Activated gamma-delta T cell treated with Interleukin-2 at 50 U/mL for 16 hours (primary cell): ENCODE data around the gene LIMS1.
A peak's percentile ranks its signal among the peaks of the same experiment; 100 is the strongest.
"Not testable (repeated sequence)": the region's sequence is repeated elsewhere in the genome, so short reads cannot be mapped to it uniquely, and the experiment has no call there.

Experiments used
- DNase-seq: peaks from one replicate; pipeline ENCODE4 v3.0.0-alpha.2; 2020

The LIMS1 gene

GRCh38 chr2:108553209-108553919, 19.1 kb downstream of the LIMS1 start:
- DNase-seq: no peak

- DNase-seq: no peak
These were observed 20.3 kb downstream of the LIMS1 start for GRCh38 chr2:108554528-108554927.

GRCh38 chr2:108555572-108555971, 21.3 kb downstream of the LIMS1 start:
- no peak for DNase-seq

GRCh38 chr2:108556581-108556980, 22.3 kb downstream of the LIMS1 start:
- not testable (repeated sequence) for DNase-seq

GRCh38 chr2:108560241-108560811, 26.1 kb downstream of the LIMS1 start:
- no peak for DNase-seq

GRCh38 chr2:108560895-108561530, 26.7 kb downstream of the LIMS1 start:
- no peak for DNase-seq

DNA sequence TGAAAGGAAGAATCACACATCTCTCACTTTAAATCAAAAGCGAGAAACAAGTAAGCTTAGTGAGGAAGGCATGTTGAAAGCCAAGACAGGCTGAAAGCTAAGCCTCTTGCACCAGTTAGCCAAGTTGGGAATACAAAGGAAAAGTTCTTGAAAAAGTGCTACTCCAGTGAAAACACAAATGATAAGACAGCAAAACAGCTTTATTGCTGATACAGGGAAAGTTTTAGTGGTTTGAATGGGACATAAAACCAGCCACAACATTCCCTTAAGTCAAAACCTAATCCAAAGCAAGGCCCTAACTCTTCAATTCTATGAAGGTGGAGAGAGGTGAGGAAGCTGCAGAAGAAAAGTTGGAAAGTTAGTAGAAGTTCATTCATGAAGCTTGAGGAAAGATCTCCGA, 28.0 kb downstream of the LIMS1 start:
- DNase-seq: no peak

GRCh38 chr2:108564510-108564909, 30.2 kb downstream of the LIMS1 start:
- DNase-seq: no peak

DNA sequence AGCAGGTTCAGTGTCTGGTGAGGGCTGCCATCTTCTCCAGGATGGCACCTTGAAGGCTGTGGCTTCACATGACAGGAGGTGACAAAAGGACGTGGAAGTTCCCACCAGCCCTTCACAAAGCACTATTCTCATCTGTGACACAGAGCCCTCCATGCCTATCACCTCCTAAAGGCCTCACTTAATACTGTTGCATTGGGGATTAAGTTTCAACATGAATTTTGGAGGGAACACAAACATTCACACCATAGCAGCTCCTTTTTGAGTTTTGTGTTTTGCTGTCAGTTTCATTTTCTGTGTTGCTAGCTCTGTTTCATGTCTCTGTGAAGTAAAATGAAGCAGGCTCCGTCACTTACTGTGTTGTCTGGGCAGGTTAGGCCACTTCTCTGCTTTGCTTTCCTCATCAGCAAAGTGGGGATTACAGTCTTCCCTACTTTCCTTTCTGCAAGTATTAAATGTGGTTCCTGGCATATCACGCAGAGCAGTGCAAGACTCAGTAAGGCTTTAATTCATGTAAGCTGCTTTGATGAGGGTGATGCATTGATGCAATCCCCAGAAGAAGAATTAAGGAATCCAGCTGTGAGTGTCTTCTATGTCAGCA, 31.6 kb downstream of the LIMS1 start:
- peak; percentile 9 for DNase-seq

DNA sequence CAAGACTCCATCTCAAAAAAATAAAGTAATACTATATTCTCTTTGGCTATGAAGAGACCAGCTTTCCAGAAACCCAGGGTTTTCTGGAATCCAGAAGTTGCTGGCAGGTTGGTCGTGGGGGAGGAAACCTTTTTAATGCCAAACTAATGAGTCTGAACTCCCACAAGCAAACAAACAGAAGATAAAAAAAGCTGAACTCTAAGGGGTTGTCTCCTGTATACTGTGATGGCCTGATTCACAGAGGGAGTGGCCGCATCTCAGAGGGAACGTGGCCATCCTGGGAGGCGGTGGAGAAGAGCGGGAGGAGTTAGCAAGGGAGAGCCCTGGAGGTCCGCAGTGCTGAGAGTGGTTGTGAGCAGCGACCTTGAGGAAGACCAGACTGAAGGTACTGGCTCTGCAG, 36.1 kb downstream of the LIMS1 start:
- DNase-seq: no peak

- DNase-seq: no peak
These were observed 37.0 kb downstream of the LIMS1 start for GRCh38 chr2:108571286-108571685.

DNA sequence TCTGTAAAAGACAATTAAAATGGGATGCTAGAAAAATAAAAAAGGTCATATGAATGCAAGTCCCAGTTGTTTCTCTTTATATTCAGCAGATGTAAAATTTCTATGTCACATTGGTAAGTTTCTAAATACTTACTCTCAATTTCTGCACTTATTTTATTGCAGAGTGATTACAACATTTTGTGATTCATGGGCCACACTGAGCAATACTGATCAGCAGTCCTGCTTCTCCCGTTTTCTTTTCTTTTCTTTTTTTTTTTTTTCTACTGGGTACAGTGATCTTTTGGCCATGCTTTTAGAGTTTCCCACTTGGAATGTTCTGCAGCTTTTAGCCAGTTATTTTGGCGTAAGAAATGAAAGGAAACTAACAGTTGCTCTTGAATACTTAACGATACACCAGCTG, 38.8 kb downstream of the LIMS1 start:
- no peak for DNase-seq

DNA sequence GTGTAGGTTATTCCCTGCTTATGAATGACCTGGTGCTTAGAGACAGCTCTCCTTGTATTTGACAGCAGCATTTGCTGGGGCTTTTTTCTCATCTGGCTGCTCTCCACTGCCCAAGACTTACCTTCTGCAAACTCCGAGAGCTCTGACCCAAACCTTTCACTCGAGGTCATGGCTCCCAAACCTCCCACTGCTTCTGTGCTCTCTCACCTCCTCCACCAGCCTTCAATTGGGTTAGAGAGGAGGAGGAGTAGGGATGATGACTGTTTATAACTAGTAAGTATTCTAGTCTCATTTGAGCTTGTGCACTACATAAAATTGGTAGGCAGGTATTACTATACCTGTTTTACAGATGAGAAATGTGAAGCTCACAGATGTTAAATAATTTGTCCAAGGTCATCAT, 40.1 kb downstream of the LIMS1 start:
- DNase-seq: no peak

DNA sequence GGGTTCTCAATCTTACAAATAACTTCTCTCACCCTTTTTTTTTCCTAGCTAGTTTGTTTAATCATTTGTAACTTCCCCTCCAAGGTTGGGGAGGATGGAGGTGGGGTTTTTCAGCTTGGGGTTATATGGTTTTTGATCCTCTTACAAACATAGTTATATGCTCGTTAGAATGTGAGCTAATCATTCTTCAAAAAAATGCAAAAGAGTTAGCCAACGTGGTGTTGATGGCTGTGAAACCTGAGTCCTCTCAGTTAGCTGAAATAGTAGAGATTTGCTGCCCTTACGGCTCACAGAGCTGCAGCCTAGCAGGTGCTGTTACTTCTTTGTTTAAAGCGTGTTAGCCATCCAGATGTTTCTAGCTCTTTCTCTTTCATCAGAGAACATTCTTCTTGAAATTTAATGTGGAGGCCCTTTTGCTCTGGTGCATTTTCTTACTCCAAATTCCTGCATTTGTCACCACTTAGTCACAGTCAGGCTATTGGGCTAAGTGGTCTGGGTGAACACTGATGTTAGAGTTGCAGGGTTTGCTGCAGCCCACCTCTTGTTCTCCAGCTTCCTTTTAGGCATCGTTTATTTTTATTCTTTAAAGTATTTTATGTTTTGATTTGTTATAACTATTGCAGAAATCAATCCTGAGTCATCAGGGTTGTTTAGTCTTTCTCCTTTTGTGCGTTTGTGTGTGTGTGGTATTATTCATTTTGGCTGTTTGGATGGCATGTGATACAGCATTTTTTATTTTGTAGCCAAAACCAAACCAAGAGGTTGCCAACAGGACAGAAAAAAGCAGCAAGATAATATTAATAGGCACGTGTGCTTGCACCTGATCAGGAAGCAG, 41.1 kb downstream of the LIMS1 start:
- no peak for DNase-seq

GRCh38 chr2:108577099-108577498, 42.8 kb downstream of the LIMS1 start:
- no peak for DNase-seq

GRCh38 chr2:108579623-108580022, 45.4 kb downstream of the LIMS1 start:
- no peak for DNase-seq

GRCh38 chr2:108580050-108580449, 45.8 kb downstream of the LIMS1 start:
- DNase-seq: no peak

DNA sequence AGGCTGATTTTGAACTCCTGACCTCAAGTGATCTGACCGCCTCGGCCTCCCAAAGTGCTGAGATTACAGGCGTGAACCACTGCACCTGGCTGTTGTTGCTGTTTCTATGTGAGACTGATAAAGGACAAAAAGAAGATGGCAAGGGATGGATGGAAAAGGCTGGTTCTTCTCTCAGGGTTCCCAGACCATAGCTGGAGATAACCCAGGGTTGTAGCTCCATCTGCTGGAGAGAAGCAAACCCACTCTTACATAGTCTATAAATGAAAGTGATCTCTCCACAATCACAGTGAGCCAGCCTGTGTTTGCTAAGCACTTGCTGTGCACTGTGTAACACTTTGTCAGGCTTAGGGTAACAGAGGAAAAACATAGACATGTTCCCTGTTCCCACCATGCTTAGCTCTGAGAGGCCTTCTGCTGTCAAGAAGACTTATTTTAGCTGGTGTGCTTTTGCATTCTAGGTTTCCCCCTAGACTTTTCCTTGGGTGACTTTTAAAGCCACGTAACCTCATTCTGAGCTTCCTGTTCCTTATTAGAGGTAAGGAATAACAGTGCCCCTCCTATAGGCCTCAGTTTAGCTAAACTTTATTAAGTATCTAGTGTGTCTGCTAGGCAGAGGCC, 49.7 kb downstream of the LIMS1 start:
- DNase-seq: peak; percentile 44

DNA sequence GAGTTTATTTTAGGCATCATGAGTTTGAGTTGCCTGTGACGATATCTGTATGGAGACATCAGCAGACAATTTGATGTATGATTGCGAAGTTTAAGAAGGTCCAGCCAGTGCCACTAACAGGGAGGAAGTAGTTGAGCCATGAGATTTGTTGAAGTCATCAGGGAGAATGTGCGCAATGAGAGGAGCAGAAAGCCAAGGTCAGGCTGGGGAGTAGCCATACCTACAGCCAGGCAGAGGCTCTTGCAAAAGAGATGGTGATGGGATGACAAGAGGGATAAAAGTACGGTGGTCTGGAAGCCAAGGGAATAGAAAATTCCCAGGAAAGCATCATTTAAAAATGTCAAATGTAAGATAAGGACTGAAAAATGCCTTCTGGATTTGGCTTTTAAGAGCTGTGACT, 51.2 kb downstream of the LIMS1 start:
- DNase-seq: no peak

DNA sequence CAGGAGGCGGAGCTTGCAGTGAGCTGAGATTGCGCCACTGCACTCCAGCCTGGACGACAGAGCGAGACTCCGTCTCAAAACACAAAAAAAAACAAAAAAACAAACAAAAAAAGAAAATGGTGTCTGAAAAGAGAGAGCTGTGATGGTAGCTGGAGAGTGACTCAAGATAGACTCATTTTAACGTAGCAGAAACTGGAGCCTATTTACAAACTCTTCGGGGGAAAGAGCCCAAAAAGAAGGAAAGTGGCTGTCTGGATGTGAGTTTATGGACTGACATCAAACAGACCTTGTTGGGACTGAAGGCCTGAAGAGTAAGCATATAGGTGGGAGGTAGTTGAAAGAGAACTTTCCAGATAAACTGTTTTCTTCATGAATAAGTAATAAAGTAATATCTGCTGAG, 51.8 kb downstream of the LIMS1 start:
- DNase-seq: no peak

DNA sequence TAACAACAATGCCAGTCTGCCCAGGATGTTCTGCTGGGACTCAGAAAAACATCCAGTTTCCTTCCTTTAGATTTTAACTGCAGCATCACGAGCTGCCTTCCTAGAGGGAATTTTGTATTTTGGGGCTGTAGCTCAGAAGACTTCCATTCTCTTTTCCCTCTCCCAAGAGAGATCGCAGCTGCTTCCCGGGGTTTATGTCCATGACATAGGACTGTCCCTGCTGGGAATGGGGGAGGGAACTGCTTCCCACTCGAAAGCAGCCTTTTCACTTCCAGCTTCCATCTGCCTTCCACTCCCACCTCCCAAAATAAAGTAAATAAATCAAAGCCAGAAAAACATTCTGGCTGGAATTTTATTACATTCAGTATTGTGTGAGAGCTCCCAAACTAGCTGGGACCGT, 52.4 kb downstream of the LIMS1 start:
- DNase-seq: no peak

GRCh38 chr2:108587621-108588020, 53.4 kb downstream of the LIMS1 start:
- no peak for DNase-seq
